GM21529 (cell line): ENCODE results near the gene FLVCR2.
"Not testable (repeated sequence)": the region's sequence is repeated elsewhere in the genome, so short reads cannot be mapped to it uniquely, and the experiment has no call there.

ENCODE experiments used
- ATAC-seq: cut with Tn5 transposase; IDR thresholded peaks from one replicate; pipeline ENCODE4 v1.9.1; 2021; ENCODE audit not compliant: unreplicated experiment

FLVCR2 gene

DNA sequence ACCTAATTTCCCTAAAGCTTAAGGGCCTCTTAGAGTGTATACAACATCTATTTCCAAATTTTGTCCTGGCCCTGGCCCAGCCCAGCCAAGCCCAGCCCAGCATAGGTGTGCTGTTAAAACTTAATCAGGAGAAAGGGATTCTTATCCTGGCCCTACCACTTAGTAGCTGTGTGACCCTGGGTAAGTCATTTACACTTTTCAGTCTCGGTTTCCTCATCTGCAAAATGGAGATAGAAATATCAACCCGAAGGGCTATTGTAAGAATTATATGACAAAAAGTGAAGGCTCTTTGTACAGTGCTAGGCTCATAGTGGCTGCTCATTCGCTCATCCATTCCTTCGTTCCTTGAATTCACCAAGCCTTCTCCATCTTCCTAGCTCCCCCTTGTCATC, 81.8 kb downstream of the FLVCR2 start:
- no peak for ATAC-seq

DNA sequence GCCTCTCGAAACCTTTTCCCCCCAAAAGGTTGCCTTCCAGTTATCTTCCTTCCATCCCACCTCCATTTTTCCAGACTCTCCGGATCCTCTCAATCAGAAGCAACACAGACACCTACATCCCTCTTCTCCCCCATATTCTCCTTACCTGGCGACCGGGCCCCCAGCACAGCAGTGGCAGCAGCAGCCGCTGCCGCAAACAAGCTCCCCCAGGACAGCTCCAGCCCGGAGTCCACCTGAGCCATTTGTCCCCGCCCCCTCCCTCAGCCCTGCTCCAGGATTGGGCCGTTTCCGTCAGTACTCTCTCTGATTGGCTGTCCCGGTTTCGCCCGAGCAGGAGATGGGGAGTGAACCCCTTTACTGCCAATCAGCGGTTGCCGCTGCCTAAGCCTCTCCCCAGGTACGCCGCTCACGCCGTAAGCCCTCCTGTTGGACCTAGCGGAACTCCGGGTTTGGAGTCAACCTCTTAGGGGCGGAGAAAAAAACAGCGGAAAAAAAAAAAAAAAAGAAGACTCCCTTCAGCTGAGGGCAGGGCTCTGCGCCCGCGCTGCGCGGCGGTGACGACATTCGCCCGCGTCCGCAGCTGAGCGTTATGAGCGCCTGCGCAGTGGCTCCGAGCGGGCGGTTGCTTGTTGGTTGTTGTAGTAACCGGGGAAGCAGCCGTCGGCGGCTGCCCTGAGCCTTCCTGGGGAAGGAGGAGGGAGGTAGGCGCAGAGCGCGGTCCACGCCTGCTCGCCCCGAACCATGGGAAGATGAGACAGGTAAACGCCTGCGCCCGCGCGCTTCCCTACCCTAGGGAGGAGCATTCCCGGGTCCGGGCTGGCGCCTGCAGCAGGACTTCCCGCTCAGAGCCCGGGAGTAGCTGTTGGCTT, 82.4 kb downstream of the FLVCR2 start, which contains the start of the genes ERG28 and TTLL5:
Gene ERG28, minus strand, starts transcription at position 247 of the 869 bp plus-strand sequence. CDS start 3,374 bp downstream, outside the sequence.
Gene TTLL5, plus strand, starts transcription at position 617 of the 869 bp plus-strand sequence. CDS start 1,904 bp downstream, outside the sequence.
- ATAC-seq: peak; percentile 97

DNA sequence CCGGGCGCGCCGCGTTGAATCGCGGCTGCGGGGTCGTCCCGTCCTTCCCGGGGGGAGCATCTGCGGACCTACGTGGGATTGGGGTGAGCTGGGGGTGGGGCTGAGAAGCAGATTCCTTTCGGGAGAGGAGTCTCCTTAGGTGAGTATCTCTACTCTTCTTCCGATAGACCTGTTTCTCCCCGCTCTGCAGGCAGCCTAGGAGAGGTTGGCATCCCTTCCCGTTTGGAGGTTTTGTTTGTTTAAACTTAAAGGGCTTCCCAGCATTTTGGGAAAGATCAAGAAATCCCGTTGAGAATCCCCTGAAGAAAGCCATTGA, 83.0 kb downstream of the FLVCR2 start:
- peak; percentile 1 for ATAC-seq

DNA sequence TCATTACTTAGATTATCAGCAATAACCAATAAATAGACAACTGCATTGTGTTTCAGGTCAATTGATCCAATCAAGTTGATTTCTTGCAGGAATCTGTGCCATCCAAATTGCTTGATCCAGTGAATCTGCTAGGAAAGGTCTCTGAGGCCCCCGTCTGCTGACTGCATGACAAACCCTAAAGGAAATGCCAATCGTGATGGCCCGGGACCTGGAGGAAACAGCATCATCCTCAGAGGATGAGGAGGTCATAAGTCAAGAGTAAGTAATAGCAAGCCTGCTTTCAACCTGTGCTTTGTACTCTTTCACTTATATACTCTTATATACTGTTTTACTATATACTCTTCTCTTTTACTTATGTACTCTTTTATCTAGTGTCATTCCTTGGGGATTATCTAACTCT, 84.5 kb downstream of the FLVCR2 start:
- no peak for ATAC-seq

- ATAC-seq: no peak
Observed at GRCh38 chr14:75667099-75667765, 88.8 kb downstream of the FLVCR2 start.

DNA sequence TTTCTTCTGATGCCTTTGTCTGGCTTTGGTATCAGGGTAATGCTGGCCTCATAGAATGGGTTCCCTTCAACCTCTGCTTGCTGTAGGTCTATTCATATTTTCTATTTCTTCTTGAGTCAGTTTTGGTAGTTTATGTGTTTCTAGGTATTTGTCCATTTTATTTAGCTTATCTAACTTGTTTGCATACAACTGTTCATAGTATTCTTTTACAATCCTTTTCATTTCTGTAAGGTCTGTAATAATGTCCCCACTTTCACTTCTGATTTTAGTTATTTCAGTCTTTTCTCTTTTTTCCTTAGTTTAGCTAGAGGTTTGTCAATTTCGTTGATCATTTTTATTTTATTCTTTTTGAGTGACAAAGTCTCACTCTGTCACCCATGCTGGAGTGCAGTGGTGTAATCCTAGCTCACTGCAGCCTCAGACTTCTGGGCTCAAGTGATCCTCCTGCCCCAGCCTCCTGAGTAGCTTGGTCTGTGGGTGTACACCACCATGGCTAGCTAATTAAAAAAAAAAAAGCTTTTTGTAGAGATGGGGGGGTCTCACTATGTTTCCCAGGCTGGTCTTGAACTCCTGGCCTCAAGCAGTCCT, 94.3 kb downstream of the FLVCR2 start:
- no peak for ATAC-seq

- ATAC-seq: peak; percentile 72
Observed at GRCh38 chr14:75673345-75674035, 95.1 kb downstream of the FLVCR2 start.

GRCh38 chr14:75675265-75675960, 97.0 kb downstream of the FLVCR2 start:
- ATAC-seq: no peak

- ATAC-seq: no peak
Observed at GRCh38 chr14:75685910-75686309, 107.5 kb downstream of the FLVCR2 start.

GRCh38 chr14:75689012-75689411, 110.6 kb downstream of the FLVCR2 start:
- ATAC-seq: no peak

DNA sequence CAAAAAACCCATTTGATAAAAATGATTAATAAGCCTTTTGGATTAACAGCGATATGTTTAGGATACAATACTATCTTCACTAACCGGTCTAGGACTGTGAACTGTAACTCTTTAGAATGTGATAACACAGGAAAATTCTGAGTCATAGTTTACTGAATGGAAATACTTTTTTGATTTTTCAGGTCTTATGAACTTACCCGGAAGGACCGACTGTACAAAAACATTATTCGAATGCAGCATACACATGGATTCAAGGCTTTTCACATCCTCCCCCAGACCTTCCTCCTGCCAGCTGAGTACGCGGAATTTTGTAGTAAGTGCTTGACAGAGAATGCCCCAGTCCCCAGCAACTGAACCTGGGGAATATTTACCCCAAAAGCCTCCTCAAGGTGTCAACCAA, 111.6 kb downstream of the FLVCR2 start:
- no peak for ATAC-seq

- ATAC-seq: not testable (repeated sequence)
Observed at GRCh38 chr14:75695025-75695424, 116.6 kb downstream of the FLVCR2 start.

DNA sequence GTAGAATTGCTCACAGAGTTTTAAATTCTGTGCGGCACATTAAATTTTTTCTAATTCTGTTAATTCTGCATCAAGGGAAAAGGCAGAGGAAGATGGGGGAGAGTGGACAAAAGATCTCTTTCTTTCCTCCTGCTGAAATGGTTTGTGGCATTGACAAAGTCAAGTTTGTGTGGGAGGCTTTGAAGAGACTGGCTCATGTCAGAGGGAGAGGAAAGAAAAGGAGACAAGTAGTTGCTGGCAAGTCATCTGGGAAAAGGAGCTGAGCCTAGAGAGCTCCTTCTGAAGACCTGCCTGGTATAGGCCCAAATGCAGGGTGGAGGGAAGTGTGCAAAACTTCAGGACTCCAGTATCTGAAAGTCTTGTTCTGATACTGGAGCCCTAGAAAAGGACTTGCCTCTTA, 119.0 kb downstream of the FLVCR2 start:
- ATAC-seq: no peak
